ENCODE results near the gene ART3. TPM values are rescaled to one million over a fixed set of nuclear protein-coding genes. Genes with fewer than 3 reads are reported as not detected.

ART3 gene
- total RNA-seq, 1 donor from 2014 or later: 0.48 TPM

DNA sequence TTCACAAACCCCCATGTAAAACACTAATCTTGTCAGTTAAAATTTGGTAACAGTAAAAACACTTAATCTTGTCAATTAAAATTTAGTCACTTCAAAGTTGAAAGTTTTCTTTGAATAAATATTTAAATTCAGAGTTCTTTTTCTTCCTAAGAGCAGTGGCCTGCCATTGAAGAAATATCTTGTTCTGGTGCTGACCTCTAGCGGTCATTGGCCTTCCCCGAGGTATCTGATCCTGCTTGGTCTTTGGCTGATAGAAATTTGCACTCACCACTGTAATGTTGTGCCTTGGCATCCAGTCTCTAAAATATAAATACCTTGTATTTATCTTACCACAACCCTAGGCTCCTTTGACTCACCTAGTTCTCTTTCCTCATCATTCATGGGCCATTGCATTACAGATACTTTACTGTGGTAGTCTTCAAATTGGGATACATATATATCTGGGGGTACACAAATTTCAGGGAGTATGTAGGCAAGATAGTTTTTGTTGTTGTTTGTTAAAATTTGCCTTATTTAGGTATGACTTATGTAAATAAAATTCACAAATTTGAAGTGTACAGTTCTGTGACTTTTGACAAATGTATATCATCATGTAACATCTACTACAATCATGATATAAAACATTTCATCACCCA, 6.7 kb upstream of the ART3 start:
- DNase-seq (ENCODE audit: low spot score): peak; percentile 82

DNA sequence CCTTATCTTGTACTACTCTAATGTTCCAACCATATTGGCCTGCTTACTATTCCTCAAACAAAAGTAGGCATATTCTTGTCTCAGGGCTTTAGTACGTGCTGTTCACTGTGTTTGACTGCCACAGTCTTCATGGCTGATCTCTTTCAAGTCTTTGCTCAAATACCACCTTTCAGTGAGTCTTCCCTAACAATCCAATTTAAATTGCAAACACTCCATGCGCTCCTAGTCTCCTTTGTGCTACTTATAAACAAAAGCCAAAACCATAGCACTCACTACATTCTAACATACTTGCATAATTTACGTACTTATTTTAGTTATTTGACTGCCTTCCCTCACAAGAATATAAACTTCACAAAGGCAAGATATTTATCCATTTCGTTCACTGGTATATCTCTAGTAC, 1.7 kb upstream of the ART3 start:
- no peak for DNase-seq (ENCODE audit: low spot score)

DNA sequence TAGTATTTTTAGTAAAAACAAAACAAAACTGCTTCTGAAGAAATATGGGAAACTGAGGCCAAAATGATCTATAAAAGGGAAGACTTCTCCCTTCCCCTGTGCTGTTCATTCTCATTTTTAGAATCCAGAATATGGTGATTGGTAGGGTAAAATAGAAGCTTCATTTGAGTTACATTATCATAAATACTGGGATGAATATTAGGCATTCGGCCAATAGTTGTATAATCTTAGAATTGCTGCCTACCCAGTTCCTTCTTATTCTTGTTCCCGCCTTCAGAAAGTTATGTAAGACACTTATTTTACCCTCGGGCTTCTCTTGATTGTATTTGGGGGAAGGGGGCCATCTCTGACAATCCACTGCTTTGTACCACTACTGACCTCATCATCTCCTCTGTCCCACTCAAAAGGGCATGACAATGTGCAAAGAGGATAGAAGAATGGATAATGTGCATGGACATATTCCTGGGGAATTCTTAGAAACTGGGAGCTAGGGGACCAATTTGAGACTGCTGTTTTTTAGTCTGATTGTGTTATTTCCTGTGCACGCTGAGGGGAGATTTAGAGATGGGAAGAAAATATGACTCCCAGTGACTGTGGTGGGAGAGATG, 588 bp downstream of the ART3 start:
- no peak for DNase-seq (ENCODE audit: low spot score)

DNA sequence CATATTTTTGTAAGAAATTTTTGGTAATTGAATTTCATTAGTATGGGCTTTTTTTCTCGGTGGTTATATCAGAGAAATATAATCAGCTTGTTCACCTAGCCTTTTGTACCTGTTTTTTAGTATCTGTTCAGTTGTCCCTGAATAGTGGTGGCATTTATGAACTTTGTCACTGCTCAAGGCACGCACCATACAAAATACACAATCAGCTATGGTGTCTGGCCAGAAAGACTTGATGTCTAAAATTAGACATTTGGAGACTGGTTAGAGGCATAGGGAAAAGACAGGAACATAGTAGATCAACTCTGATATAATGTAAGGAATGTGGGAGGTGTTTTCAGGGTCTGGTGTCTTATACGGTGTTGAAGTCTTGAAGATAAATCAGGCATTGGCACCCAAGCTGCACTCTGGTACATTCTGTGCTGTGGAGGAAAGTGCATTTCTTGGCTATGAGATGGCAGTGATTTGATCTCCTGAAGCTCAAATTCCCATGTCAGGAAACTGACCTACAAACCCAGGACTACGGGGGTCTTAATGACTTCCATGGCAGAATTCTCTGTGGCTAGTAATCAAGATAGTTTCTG, 3.6 kb downstream of the ART3 start:
- no peak for DNase-seq (ENCODE audit: low spot score)

DNA sequence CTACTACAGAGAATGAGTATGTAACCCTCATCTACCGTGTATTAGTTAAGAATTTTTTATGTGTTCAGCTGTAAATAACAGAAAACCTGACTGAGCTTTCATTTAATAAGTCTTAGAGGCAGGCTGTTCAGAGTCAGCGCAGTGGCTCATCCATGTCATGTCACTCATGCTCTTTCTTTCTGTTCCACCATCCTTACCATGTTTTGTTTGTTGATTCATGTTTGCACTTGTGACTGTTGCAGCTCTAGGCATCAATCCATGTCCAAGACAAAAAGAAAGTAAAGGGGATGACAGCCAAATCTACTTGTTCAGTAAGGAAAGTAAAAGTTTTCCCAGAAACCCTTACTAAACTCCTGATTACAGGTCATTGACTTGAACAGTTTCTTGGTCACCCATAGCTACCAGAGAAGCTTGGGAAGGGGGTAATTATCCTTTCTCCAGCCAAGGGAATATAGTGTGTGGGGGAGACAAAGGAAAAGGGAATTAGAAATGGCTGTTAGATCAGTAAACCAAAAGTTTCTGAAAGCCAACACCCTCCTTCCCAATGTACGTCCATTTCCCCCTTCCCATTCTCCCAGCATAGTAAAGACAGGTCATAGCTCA, 9.0 kb downstream of the ART3 start:
- no peak for DNase-seq (ENCODE audit: low spot score)

DNA sequence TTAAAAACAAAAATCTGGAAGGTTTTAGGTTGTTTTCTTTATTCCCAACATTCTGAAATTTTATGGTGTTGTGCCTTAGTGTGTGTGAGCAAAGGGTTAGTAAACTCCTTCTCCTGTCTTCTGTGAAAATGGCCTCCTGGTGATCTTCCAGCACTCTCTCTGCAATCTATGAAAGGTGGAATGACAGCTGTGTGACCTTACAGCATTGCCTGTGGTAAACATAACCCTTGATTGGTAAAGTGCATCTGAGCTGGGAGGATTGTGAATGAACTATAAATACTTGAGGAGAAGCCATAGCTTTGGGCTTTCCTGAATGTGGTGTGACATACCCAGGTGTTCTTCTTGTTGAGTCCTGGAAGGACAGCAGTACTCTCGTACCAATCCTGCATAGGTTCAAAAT, 10.0 kb downstream of the ART3 start:
- DNase-seq (ENCODE audit: low spot score): no peak

DNA sequence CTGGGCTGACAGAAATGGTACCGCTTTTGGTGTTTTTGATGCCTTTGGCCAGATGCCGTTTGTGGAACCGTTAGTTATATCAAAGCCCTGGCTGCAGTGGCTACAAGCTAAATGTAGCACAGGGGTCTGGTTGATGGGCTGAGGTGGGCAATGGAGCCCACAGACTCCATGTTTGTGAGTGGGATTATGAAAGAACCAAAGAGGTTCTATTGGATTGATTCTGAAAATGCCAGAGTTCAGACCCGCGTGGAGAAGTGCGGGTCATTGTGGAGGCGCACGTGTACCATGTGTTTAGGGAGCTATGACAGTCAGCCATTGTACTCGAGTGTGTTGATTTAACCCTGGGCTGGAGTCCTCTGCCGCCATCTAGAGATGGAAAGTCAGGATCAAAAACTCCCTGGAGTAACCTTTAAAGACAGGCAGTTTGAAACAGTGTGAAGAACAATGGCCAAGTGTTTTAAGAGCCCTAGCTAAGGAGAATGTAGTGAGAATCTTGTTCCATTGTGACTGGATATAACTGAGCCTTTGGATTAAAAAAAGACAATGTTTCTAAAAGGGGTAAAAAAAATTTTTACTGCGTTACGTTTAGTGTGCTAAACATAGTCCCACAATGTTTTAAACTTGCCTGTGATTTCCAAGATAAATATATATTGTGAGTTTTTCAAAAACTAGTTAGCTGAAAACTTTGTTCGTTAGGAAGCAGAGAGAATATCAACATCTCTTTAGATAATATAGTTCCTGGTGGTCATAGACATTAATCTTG, 12.7 kb downstream of the ART3 start:
- peak; percentile 30 for DNase-seq (ENCODE audit: low spot score)

DNA sequence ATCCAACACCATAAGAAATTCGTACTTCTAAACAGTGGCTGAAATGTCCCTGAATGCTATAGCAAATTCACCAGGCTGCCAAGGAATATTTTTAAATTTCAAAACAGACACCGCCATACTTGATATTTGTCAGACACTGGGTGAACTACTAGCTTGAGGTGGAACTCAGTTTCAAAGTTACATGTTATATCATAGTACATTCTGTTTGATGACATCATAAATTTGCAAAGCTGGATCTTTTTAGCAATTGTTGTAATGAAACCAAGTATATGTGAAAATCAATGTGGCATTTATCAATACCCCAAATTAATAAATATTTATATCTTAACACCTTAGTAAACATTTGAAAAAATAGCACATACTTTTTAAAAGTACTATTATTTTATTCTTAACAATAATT, 14.2 kb downstream of the ART3 start:
- no peak for DNase-seq (ENCODE audit: low spot score)

DNA sequence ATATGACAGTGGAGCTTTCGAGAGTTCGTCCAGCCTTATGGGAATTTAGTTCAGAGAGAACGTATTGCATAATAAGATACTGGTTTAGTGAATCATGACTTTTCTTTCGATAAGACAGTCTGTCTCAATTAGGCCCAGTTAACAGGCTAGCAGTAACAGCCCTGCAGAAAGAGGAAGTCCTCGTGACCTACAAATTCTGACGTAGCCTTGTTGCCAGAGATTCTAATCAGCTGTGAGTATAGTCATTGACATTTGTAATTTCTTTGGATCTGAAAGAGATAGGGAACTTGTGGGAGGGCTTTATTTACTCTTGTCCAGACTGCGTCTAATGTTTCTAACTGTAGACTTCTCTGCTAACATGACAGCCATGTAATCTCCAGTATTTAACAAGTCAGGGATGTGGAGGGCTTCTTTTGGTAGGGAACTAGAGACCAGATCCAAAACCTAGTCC, 15.8 kb downstream of the ART3 start:
- peak; percentile 68 for DNase-seq (ENCODE audit: low spot score)

DNA sequence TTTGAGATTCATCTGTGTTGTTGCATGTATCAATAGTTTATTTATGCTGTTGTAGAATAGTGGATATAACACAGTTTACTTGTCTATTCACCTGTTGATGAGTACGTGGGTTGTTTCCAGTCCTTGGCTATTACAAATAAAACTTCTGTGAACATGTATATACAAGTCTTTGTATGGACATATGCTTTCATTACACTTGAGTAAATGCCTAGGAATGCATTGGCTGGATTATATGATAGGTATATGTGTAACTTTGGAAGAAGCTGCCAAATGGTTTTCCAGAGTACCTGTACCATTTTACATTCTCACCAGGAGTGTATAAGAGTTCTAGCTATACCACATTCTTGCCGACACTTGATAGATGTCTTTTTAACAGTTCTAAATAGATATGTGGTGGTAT, 16.5 kb downstream of the ART3 start:
- no peak for DNase-seq (ENCODE audit: low spot score)

DNA sequence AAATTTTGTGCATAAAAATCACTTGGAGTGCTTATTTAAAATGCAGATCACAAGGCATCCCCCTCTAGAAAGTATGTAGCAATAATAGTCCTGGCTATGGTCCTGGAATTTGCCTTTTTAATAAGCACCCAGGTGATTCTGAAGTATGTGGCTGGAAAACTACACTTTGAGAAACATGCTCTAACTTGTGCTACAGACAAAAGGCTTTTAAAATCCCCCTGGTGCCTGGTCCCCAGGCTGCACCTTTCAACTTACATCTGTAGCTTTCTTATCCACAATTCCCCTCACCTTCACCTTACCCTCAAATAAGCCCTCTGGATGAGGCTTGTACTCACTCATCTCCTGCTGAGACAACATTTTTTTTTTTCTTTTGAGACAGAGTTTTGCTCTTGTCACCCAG, 21.1 kb downstream of the ART3 start:
- no peak for DNase-seq (ENCODE audit: low spot score)

DNA sequence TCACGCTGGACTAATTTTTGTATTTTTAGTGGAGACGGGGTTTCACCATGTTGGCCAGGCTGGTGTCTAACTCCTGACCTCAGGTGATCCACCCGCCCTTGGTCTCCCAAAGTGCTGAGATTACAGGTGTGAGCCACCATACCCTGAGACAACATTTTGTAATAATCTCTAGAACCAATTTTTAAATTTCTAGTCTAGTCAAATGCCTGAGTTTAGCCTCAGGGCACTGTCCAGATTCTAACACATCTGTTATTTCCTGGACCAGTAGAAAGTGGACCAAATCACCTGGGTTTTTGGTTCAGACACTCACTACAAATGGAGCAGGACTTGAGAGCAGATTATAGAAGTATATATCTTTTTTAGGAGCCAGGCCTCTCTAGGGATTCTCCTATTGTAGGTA, 21.6 kb downstream of the ART3 start:
- DNase-seq (ENCODE audit: low spot score): no peak

DNA sequence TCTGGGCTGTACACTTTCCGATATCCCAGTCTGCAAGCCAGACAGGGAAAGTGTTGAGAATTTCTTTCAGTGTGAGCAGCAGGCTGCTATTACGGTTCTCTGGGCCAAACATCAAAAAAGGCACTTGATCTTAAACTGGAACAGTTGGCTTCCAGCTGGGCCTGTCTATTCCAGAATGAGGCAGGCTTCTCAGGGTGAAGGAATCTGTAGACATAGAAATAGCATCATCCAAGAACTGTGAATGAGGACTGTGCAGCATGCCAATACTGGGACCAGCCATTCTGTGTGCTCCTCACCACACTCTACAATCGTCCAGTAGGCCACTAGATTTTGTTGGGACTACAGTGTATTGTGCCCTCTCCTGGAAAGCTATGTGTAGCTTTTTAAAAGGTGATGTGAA, 31.1 kb downstream of the ART3 start:
- DNase-seq (ENCODE audit: low spot score): peak; percentile 29

DNA sequence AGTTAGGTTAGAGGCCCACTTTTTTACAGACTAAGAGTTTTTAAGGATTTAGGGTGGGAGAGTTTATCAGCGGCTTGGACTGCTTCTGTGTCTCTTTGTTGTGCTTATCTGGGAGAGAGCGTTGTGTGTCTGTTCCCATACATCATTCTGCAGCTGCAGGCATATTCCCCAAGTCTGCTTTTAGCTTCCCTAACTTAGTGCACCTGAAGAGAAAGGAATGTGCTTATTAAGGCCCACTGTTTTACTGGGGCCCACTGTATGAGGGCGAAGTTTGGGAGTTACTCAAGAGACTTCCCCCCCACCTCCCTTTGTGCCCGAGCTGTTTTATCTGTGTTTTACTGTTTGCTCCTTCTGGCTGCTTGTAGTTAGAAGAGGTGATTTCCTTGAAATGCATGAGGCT, 31.9 kb downstream of the ART3 start:
- peak; percentile 10 for DNase-seq (ENCODE audit: low spot score)

DNA sequence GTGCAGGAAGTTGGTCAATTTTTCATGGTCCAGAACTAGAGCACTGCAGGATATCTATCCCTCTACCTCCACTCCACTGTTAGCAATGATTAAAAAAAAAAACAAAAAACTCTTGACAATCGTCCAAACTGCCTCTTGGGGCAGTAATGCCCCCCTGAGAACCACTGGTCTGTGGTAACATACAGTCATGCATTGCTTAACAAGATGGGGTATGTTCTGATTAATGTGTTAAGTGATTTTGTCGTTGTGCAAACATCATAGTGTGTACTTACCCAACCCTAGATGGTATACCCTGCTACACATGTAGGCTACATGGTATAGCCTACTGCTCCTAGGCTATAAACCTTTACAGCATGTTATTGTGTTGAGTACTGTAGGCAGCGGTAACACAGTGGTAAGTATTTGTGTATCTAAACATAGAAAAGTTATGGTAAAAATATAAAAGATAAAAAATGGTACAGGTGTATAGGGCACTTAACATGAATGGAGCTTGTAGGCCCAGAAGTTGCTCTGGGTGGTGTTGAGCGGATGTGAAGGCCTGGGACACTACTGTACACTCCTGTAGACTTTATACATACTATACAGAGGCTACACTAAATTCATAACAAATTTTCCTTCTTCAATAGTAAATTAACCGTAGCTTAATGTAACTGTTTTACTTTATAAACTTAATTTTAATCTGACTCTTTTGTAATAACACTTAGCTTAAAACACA, 34.1 kb downstream of the ART3 start:
- no peak for DNase-seq (ENCODE audit: low spot score)

DNA sequence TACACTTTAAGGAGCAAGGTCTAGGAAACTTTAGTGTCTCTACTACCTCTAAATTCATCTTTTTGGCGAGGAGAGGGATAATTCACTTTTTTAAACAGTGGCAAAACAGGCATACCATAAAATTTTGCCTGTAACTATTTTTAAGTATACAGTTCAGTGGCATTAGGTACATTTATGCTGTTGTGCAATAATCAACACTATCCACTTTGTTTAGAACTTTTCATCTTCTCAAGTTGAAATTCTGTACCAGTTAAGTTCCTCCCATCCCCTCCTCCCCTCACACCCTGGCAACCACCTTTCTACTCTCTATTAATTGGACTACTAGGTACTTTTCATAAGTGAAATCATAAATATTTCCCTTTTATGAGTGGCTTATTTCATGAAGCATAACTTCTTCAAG, 42.3 kb downstream of the ART3 start:
- no peak for DNase-seq (ENCODE audit: low spot score)

DNA sequence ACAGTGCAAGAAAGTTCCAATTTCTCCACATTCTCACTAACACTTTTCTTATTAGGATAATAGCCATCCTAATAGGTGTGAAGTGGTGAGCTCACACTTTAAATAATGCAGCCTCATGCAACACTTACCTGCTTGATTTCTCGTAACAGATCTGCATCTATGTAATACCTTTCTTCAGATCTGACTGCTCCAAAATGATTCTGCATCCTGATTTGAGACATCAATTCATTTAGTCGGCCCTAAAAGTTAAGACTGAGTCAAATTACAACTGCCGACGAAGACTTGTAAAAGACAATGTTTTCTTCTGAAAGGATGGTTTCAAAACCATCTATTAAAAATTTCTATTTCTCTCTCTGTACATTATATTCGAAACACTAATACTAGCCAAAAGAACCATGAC, 43.0 kb downstream of the ART3 start:
- DNase-seq (ENCODE audit: low spot score): no peak

DNA sequence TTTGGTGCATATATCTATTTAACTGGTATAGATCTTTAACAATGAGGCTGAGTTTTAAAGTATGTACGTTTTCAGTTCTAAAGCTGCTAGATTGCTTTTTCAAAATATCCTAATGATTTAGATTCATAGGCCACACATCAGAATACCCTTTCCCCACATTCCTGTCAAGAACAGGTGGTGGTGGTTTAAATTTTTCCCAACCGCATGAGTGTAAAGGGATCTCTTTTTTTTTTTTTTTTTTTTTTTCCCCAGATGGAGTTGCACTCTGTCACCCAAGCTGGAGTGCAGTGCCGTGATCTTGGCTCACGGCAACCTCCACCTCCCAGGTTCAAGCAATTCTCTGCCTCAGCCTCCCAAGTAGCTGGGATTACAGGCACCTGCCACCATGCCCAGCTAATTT, 45.7 kb downstream of the ART3 start:
- no peak for DNase-seq (ENCODE audit: low spot score)

DNA sequence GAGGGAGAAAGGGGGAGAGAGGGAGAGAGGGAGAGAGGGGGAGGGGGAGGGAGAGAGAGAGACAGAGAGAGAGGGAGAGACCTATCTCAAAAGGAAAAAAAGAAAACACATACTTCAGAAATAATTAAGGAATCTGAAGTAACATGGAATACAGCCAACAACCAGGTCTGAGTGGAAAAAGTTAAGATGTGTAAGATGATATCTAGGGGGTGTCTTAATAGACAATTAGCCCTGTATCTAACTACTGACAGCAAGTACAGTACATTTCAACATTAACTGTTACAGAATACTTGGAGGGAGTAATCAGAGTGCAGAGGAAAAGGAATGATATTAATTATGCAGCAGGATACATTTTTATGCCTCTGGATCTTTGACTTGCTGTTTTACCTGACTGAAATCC, 51.3 kb downstream of the ART3 start:
- no peak for DNase-seq (ENCODE audit: low spot score)

DNA sequence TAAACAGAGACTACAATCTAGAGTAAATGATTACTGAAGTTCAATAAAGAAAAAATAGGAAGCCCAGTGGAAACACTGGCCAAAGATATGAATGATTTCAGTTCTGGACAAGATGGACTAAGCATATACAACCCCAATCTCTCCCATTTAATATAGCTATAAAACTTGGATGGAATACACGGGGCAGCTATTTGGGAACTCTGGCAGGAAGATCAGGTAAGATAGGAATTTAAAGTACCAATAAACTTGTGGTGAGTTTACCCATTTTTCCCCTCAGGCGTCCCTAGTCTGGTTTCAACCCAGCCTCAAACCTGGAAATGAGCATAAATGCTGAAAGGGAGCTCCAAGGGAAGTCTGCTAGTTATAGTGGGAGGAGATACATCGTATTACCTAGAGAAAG, 53.2 kb downstream of the ART3 start:
- no peak for DNase-seq (ENCODE audit: low spot score)

DNA sequence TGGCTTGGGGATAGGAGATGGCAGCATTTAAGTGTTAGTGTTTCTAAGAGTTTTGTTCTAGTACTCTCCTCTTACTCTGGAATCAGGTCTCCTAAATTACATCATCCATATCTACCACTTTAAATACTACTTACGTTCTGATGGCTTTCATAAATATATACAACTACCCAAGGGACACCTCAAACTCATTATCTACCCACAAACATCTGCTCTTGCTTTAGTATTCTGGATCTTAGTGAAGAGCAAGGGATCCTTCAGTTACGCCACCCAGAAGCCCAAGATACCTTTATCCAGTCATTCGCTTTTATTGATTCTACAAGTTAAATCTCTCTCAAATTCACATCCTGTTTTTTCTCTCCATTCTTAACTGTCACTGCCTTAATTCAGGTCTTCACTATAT, 66.7 kb downstream of the ART3 start:
- DNase-seq (ENCODE audit: low spot score): no peak

DNA sequence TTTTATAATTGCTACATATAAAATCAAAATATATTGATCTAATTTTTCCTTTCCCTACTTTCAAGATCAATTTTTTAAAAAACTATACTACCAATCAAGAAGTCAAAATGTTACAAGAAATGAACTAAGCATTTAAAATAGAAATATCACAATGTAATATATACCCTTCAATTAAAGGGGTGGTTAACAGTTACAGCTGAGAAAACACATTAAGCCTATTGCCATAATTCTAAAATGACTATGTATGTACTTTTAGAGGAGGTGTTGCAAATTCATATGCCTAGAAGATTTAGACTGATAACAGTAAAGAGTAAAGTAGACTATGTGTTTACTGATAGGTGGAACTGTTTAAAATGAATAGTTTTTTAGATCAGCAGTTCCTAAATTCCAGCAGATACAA, 70.0 kb downstream of the ART3 start:
- DNase-seq (ENCODE audit: low spot score): no peak

Measured in umbilical cord (tissue), 2 donors.